CD4-positive, CD25-positive, alpha-beta regulatory T cell (primary cell): ENCODE results near the gene ATAD2B. TPM values are rescaled to one million over a fixed set of nuclear protein-coding genes. Genes with fewer than 3 reads are reported as not detected.
A peak's percentile ranks its signal among the peaks of the same experiment; 100 is the strongest.
"Not testable (repeated sequence)": the region's sequence is repeated elsewhere in the genome, so short reads cannot be mapped to it uniquely, and the experiment has no call there.

ENCODE experiments used
- ATAC-seq, 2 donors: fragments of 150-1000 bp; cut with Tn5 transposase; one replicate each; pipeline ENCODE4 v1.10.0; 2021; ENCODE audit warnings: low read depth in 2 of 2, moderate number of reproducible peaks in 2 of 2, moderate library complexity in 1 of 2
- DNase-seq, 3 donors: peaks; one replicate each; pipeline versions ENCODE4 v3.0.0 to v3.0.0-alpha.2; 2012 to 2022; ENCODE audit warnings: mixed read lengths in 1 of 3
- H3K27ac ChIP-seq: one replicate; pipeline ENCODE4 v1.7.0; 2013; ENCODE audit warnings: mild to moderate bottlenecking, low read length; ENCODE audit not compliant: insufficient read depth, poor library complexity, severe bottlenecking
- H3K27me3 ChIP-seq: one replicate; pipeline ENCODE4 v1.7.0; 2013; ENCODE audit warnings: low read length; ENCODE audit not compliant: control insufficient read depth, insufficient read depth
- H3K36me3 ChIP-seq: one replicate; pipeline ENCODE4 v1.7.0; 2013; ENCODE audit warnings: mild to moderate bottlenecking, low read length, moderate library complexity; ENCODE audit not compliant: control insufficient read depth, insufficient read depth
- H3K4me1 ChIP-seq: 2 replicates; pipeline ENCODE4 v1.7.0; 2013; ENCODE audit warnings: mild to moderate bottlenecking, low read length; ENCODE audit not compliant: insufficient read depth, control insufficient read depth, poor library complexity, severe bottlenecking
- H3K4me3 ChIP-seq: one replicate; pipeline ENCODE4 v1.7.0; 2013; ENCODE audit warnings: low read depth, mild to moderate bottlenecking, low read length, moderate library complexity
- H3K9me3 ChIP-seq, 2 experiments: 1 replicate in 1 of 2; 2 replicates in 1 of 2; pipeline ENCODE4 v1.7.0; 2013; ENCODE audit warnings: low read length in 2 of 2, mild to moderate bottlenecking in 1 of 2, moderate library complexity in 1 of 2; ENCODE audit not compliant: control insufficient read depth in 2 of 2
- H3K27ac Mint-ChIP-seq, 3 donors: one replicate each; pipeline ENCODE4 v1.8.0; 2020 to 2022; ENCODE audit warnings: mild to moderate bottlenecking in 3 of 3, mixed read lengths in 3 of 3, moderate library complexity in 2 of 3
- H3K27me3 Mint-ChIP-seq: one replicate; pipeline ENCODE4 v1.8.0; 2022; ENCODE audit warnings: mild to moderate bottlenecking, mixed read lengths
- H3K36me3 Mint-ChIP-seq: one replicate; pipeline ENCODE4 v1.8.0; 2020; ENCODE audit warnings: mixed read lengths
- H3K4me1 Mint-ChIP-seq, 4 donors: one replicate each; pipeline ENCODE4 v1.8.0; 2020 to 2022; ENCODE audit warnings: mixed read lengths in 4 of 4, mild to moderate bottlenecking in 1 of 4
- H3K4me3 Mint-ChIP-seq, 4 donors: one replicate each; pipeline ENCODE4 v1.8.0; 2020 to 2022; ENCODE audit warnings: mild to moderate bottlenecking in 4 of 4, mixed read lengths in 4 of 4, moderate library complexity in 3 of 4
- H3K9me3 Mint-ChIP-seq, 7 donors: one replicate each; pipeline ENCODE4 v1.8.0; 2020 to 2022; ENCODE audit warnings: mixed read lengths in 7 of 7, mild to moderate bottlenecking in 3 of 7, moderate library complexity in 2 of 7
- polyA plus RNA-seq, 4 donors: library from polyadenylated mRNA; unstranded; fragments of 300-500 nt; fragmentation: Illumina TruSeq; gene quantifications; one replicate each; pipeline ENCODE4 v1.2.3, GENCODE V29; 2021
- total RNA-seq: library from RNA; stranded (reverse); gene quantifications from one replicate; pipeline ENCODE4 v1.2.3, GENCODE V29; 2022

The ATAD2B gene
- total RNA-seq (53.2 TPM), polyA plus RNA-seq (1 to 10 TPM; 4.0 to 8.3 (median 7.0) TPM)

DNA sequence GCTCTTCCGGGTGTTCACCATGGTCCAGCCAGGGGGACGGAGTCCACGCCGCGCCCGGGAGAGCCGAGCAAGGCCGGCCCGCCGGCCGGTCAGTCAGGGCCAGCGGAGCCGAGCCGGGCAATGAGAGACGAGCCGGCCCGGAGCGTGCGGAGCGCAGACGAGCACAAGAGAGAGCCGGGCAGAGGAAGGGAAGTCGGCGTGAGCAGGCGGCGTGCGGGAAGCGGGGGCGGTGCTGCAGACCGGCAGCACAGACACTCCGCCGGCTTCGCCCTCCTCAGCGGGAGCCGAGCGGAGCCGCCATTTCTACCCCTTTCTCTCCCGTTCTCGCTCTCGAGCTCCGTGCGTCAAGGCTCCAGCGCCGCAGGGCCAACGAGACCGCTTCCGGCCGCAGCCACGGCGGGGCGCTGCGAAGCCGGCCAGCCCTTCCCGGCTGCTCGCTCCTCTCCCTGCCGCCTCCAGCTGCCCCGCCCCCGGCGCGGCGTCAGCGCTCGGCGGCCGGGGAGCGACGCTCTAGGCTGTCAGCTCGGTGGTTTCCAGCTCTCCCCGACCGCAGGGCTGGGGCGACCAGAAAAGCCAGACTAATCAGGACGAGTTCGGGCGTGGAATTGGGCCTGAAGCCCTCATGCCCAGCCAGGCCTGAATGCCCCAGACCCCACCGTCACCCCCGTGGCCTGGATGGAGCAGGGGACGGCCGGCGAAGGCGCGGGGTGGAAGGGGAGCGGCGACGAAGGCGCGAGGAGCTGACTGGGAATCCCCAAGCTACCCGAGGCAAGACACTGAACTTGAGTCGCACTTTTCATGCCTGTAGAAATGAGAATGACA, at the start of gene ATAD2B:
Gene ATAD2B (minus strand): TSS at position 374 of the 822 bp plus-strand sequence. CDS start 353 bp downstream, at position 21.
- peaks cover 30% of the 10 kb centered on the region for H3K4me1 ChIP-seq
- peak; percentile 90 to 97 (median 94) for DNase-seq
- peak; percentile 89 to 90 for ATAC-seq

DNA sequence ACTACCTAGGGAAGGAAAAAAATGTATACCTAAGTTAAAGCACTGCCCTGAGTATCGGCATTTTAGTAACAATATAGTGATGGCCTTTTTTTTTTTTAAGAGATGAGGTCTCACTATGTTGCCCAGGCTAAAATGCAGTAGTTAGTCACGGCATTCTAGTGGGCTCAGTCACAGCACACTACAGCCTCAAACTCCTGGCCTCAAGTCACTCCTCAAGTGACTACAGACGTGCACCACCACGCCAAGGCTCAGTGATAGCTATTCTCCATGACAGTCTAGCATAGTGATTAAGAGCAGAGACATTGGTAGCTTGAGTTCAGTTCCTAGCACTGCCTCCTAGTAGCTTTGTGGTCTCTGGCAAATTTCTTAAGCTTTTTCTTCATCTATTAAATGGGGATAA, 40.9 kb upstream of the ATAD2B start:
- peaks cover 11% of the 10 kb centered on the region for H3K36me3 Mint-ChIP-seq
- ATAC-seq: no peak
- H3K36me3 ChIP-seq: peaks cover 5% of the 10 kb centered on the region
- H3K27me3 ChIP-seq: no peaks in the 10 kb centered on the region
- no peaks in the 10 kb centered on the region for H3K9me3 ChIP-seq
- H3K27ac Mint-ChIP-seq: no peak overlapping the region
- DNase-seq: no peak
- no peak overlapping the region for H3K4me3 Mint-ChIP-seq
- H3K27ac ChIP-seq: no peak overlapping the region
- no peak overlapping the region for H3K4me3 ChIP-seq
- no peaks in the 10 kb centered on the region for H3K4me1 ChIP-seq
- peaks cover 0 to 2% (median 0%) of the 10 kb centered on the region in 4 donors for H3K4me1 Mint-ChIP-seq
- H3K27me3 Mint-ChIP-seq: no peaks in the 10 kb centered on the region
- H3K9me3 Mint-ChIP-seq: peaks cover 0 to 1% (median 0%) of the 10 kb centered on the region in 7 donors

More for the DNA sequence above, at the start of gene ATAD2B:
- H3K27me3 ChIP-seq: no peaks in the 10 kb centered on the region
- no peaks in the 10 kb centered on the region for H3K36me3 Mint-ChIP-seq
- H3K27ac Mint-ChIP-seq: peak within 1 kb of the TSS; percentile 97 to 99 (median 97)
- no peaks in the 10 kb centered on the region for H3K36me3 ChIP-seq
- peaks cover 4% of the 10 kb centered on the region for H3K27me3 Mint-ChIP-seq
- no peaks in the 10 kb centered on the region for H3K9me3 Mint-ChIP-seq
- H3K4me3 ChIP-seq: peak within 1 kb of the TSS; percentile 87
- no peaks in the 10 kb centered on the region for H3K9me3 ChIP-seq
- H3K4me3 Mint-ChIP-seq: peak within 1 kb of the TSS; percentile 95 to 100 (median 99)
- peaks cover 24 to 55% (median 44%) of the 10 kb centered on the region in 4 donors for H3K4me1 Mint-ChIP-seq
- H3K27ac ChIP-seq: peak within 1 kb of the TSS; percentile 99

DNA sequence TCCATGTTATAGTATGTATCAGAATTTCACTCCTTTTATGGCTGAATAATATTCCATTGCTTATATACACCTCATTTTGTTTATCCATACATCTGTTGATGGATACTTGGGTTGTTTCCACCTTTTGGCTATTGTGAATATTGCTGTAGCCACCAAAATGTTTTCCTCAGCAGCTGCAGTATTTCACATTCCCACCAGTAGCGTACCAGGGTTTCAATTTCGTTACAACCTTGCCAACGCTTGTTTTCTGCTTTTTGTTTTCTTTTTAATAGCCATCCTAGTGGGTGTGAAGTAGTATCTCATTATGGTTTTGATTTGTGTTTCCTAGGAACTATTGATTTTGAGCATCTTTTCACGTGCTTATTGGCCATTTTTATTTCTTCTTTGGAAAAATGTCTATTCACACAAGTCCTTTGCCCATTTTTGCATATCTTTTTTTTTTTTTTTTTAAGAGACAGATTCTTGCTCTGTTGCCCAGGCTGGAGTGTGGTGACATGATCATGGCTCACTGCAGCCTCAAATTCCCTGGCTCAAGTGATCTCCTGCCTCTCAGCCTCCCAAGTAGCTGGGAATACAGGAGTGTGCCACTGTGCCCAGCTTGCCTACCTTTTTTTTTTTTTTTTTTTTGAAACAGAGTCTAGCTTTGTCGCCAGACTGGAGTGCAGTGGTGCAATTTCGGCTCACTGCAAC, 27.5 kb upstream of the ATAD2B start:
- H3K4me3 ChIP-seq: no peak overlapping the region
- Mint-ChIP-seq H3K27me3 (no peaks in the 10 kb centered on the region), H3K4me3 (no peak overlapping the region), H3K4me1 (peaks cover 8 to 29% (median 15%) of the 10 kb centered on the region in 4 donors), H3K36me3 (no peaks in the 10 kb centered on the region), H3K27ac (no peak overlapping the region), H3K9me3 (no peaks in the 10 kb centered on the region)
- no peaks in the 10 kb centered on the region for H3K27me3 ChIP-seq
- H3K36me3 ChIP-seq: no peaks in the 10 kb centered on the region
- DNase-seq (no peak), ATAC-seq (no peak)
- no peaks in the 10 kb centered on the region for H3K9me3 ChIP-seq
- no peaks in the 10 kb centered on the region for H3K4me1 ChIP-seq
- no peak overlapping the region for H3K27ac ChIP-seq

DNA sequence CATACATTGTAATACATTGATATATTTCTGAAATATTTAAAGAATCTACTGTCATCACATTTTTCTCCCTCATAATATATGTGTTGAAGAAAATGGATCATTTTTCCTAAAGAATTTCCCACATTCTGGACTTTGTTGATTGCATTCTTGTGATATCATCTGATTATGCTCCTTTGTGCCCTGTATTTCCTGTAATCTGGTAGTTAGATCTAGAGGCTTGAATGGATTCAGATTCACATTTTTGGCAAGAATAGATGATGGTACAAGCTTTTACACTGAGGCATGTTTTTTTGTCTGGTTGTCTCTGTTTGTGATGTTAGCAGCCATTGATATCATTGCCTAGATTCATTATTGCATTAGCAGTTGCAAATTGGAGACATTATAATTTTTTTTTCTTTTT, 26.7 kb upstream of the ATAD2B start:
- Mint-ChIP-seq H3K9me3 (no peaks in the 10 kb centered on the region), H3K27me3 (no peaks in the 10 kb centered on the region), H3K4me1 (peaks cover 8 to 26% (median 15%) of the 10 kb centered on the region in 4 donors), H3K4me3 (no peak overlapping the region), H3K36me3 (no peaks in the 10 kb centered on the region), H3K27ac (no peak overlapping the region)
- Histone ChIP-seq H3K27ac (no peak overlapping the region), H3K4me1 (no peaks in the 10 kb centered on the region), H3K4me3 (no peak overlapping the region), H3K27me3 (no peaks in the 10 kb centered on the region), H3K36me3 (no peaks in the 10 kb centered on the region), H3K9me3 (no peaks in the 10 kb centered on the region)
- ATAC-seq (no peak), DNase-seq (no peak)

DNA sequence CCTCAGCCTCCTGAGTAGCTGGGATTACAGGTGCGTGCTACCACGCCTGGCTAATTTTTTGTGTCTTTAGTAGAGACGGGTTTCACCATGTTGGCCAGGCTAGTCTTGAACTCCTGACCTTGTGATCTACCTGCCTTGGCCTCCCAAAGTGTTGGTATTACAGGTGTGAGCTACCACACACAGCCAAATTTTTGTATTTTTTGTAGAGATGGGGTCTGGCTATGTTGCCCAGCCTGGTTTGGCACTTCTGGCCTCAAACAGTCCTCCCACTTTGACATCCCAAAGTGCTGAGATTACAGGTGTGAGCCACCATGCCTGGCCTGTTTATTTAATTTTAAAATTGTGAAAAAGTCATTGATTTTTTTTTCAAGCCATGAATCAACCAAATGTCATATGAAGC, 25.6 kb upstream of the ATAD2B start:
- not testable (repeated sequence) for H3K4me3 ChIP-seq, H3K27ac ChIP-seq, H3K4me3 Mint-ChIP-seq, H3K9me3 Mint-ChIP-seq, H3K36me3 ChIP-seq, H3K36me3 Mint-ChIP-seq, H3K27me3 Mint-ChIP-seq, H3K27me3 ChIP-seq, H3K9me3 ChIP-seq, H3K4me1 ChIP-seq, H3K27ac Mint-ChIP-seq, ATAC-seq, DNase-seq
- peaks cover 8 to 24% (median 14%) of the 10 kb centered on the region in 4 donors for H3K4me1 Mint-ChIP-seq

DNA sequence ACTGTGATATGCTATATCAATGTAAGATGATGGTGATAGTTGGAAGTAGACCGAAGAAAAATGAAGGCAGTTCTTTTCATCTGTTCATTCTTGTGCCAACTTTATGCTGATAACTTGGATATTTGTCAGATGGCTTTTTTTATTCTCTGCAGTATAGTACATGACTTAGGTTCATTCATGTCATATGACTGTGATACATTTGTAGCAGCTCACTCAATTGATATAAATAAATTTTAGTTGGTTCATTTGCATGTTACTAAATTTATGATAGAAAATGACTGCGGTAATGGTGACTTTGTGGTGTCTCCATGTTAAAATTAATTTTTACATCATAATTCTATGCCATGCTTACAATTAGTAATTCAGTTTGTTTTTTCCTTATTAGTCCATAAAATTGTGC, 20.4 kb upstream of the ATAD2B start:
- peaks cover 8% of the 10 kb centered on the region for H3K36me3 Mint-ChIP-seq
- Histone ChIP-seq H3K27me3 (no peaks in the 10 kb centered on the region), H3K9me3 (no peaks in the 10 kb centered on the region), H3K4me1 (no peaks in the 10 kb centered on the region), H3K4me3 (no peak overlapping the region), H3K36me3 (no peaks in the 10 kb centered on the region), H3K27ac (no peak overlapping the region)
- no peaks in the 10 kb centered on the region for H3K27me3 Mint-ChIP-seq
- H3K9me3 Mint-ChIP-seq: no peaks in the 10 kb centered on the region
- no peak overlapping the region for H3K4me3 Mint-ChIP-seq
- peaks cover 4 to 29% (median 23%) of the 10 kb centered on the region in 4 donors for H3K4me1 Mint-ChIP-seq
- no peak overlapping the region for H3K27ac Mint-ChIP-seq
- ATAC-seq (no peak), DNase-seq (no peak)

DNA sequence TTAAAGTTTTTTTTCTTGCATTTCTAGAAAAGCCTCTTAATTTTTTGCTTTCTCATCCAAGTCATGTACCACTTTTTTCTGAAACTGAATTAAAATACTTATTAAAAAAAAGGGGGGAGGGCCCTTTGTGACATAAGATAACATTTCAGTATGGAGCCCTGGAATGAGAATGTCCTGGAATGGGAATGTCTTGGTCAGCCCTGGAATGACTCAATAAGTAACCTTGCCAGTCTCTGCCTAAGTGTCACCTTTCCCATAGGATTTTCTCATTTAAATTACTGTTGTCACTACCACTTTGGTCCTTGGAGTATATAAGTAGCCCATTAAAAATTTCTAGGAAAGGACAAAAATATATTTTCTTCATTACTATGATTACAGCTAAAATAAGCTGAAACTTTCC, 18.1 kb upstream of the ATAD2B start:
- Mint-ChIP-seq H3K4me1 (peaks cover 11 to 35% (median 30%) of the 10 kb centered on the region in 4 donors), H3K27me3 (no peaks in the 10 kb centered on the region)

More for the DNA sequence above, 18.1 kb upstream of the ATAD2B start:
- Histone ChIP-seq H3K27me3 (no peaks in the 10 kb centered on the region), H3K27ac (no peak overlapping the region), H3K9me3 (no peaks in the 10 kb centered on the region), H3K36me3 (no peaks in the 10 kb centered on the region), H3K4me3 (no peak overlapping the region), H3K4me1 (peaks cover 8% of the 10 kb centered on the region)
- peaks cover 8% of the 10 kb centered on the region for H3K36me3 Mint-ChIP-seq
- H3K4me3 Mint-ChIP-seq: no peak overlapping the region
- no peaks in the 10 kb centered on the region for H3K9me3 Mint-ChIP-seq
- H3K27ac Mint-ChIP-seq: no peak overlapping the region
- DNase-seq (no peak), ATAC-seq (no peak)
